ENCODE measurements around the gene HOXA6.
A peak's percentile ranks its signal among the peaks of the same experiment; 100 is the strongest.

DNA sequence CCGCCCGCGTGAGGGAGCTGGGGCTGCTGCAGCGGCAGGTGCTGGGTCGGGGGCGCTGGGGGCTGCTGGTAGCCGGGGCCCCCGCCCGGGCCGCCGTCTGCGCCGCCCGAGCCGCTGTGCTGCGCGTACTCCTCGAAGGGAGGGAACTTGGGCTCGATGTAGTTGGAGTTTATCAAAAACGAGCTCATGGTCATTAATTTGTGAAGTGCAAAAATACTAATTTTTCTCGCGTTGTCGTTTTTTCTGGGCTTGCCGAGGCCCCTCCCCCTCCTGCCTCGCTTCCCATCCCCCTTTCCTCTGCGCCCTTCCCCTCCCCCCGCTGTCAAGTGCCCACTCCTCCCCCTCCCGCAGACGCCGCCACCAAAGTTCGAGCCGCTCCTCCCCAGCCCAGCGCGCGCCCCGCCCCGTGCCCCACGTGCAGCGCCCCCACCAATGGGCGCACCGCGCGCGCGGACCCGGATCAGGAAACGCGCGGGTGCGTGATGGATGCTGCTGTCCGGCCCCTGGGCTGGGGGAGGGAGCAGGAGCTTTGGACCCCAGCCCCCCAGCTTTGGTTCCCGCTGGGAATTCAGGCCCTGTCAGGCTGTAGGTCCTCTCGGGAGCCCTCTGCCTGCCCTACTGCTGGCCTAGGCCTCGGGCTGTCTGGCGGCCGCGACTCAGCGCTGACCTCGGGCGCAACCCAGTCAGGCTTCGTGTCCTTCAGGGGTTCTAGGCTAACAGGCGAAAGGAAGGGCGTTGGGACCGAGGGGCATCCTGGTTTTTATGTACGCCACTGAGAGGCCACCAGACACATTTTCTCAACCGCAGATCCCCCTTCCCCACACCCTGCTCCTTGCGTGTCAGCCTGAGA, 16.8 kb downstream of the HOXA6 start, which contains the start of gene HOXA4:
- TF ChIP-seq, protein P1, sequence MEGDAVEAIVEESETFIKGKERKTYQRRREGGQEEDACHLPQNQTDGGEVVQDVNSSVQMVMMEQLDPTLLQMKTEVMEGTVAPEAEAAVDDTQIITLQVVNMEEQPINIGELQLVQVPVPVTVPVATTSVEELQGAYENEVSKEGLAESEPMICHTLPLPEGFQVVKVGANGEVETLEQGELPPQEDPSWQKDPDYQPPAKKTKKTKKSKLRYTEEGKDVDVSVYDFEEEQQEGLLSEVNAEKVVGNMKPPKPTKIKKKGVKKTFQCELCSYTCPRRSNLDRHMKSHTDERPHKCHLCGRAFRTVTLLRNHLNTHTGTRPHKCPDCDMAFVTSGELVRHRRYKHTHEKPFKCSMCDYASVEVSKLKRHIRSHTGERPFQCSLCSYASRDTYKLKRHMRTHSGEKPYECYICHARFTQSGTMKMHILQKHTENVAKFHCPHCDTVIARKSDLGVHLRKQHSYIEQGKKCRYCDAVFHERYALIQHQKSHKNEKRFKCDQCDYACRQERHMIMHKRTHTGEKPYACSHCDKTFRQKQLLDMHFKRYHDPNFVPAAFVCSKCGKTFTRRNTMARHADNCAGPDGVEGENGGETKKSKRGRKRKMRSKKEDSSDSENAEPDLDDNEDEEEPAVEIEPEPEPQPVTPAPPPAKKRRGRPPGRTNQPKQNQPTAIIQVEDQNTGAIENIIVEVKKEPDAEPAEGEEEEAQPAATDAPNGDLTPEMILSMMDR (IDR thresholded peaks at IDR 0.05), result no peak
- TF ChIP-seq EZH2 (IDR thresholded peaks at IDR 0.05) (peak; percentile 90), EZH2phosphoT487 (IDR thresholded peaks at IDR 0.05) (peak; percentile 91)

Data from neural progenitor cell (in vitro differentiated cells).